GM08714 (cell line): ENCODE data around the gene UBR4.
"Not testable (repeated sequence)": the region's sequence is repeated elsewhere in the genome, so short reads cannot be mapped to it uniquely, and the experiment has no call there.

Experiments
- H3K4me3 ChIP-seq: fragments of 200-500 bp; sonication (Bioruptor generic); 2 replicates; pipeline ENCODE4 v1.5.1; 2014; ENCODE audit warnings: mild to moderate bottlenecking, low read length, inconsistent platforms
- ZNF274 ChIP-seq: IDR thresholded peaks from 2 replicates; pipeline ENCODE4 v1.6.1; 2012; ENCODE audit warnings: mild to moderate bottlenecking, low read depth, low read length

UBR4 gene

DNA sequence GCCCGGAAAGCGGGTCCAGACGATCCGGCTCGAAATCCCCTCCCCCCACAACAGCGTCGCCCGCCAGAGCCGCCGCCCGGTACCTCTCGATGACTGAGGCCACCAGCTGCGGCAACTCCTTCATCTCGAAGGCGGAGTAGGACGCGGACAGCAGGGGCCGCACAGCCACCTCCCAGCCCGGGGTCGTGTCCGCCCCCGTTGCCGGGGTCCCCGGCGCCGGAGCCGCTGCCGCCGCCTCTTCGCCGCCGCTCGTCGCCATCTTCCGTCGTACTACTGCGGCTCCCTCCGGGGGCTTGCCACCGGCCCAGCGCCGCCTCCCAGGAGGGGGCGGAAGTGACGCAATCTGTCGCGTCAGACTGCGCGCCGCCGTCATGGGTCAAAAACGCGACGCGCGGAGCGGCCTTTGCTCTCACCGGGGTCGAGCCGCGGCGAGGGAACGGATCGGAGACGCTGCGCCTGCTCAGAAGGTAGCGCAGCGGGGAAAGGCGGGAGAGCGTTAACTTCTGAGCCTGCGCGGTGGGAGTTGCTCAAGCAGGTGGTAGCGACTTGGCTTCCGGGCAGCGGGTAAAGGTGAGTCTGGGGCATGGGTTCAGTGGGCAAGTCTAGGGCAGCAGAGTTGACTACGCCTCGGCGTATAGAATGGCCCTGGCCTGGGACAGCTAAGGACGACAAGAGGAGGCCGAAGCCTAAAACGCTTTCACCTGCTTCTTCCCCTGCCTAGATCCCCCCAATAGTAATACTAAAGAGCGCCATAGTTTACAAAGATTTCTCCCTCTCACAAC lies at the start of gene UBR4:
TSS of gene UBR4 (minus strand) at position 277 of the 782 bp plus-strand sequence. CDS start at position 259, 18 bp downstream.
- peak within 1 kb of the TSS; percentile 81 for H3K4me3 ChIP-seq
- no peak for TF ChIP-seq ZNF274

DNA sequence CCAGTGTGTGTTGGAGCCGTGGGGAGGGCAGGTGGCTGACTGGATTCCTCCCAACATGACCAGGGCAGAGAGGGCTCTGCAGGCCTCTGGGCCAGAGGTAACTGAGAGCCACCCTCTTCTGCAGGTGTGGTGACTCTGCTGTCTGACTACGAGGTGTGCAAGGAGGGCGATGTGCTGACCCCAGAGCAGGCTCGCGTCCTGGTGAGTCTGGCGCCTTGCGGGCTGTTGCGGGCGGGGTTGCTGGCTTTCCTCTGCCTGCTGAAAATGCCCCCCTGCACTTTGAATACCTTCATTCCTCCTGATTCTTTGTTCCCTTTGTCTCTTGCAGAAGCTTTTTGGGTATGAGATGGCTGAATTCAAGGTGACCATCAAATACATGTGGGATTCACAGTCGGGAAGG lies 48.3 kb upstream of the UBR4 start:
- no peak for TF ChIP-seq ZNF274
- no peak overlapping the region for H3K4me3 ChIP-seq

GRCh38 chr1:19257178-19257914 lies 47.3 kb upstream of the UBR4 start:
- H3K4me3 ChIP-seq: no peak overlapping the region
- TF ChIP-seq ZNF274: no peak

DNA sequence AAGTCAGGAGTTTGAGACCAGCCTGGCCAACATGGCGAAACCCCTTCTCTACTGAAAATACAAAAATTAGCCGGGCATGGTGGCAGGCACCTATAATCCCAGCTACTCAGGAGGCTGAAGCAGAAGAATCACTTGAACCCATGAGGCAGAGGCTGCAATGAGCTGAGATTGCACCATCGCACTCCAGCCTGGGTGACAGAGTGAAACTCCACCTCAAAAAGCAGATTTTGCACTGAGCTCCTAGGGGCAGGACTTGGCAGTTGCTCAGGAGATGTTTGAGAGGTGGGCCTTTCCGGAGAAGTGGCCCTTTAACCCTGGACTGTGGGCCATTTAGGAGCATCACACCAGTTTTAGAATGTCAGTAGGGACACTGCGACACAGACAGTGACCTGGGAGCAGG lies 46.2 kb upstream of the UBR4 start:
- H3K4me3 ChIP-seq: not testable (repeated sequence)

GRCh38 chr1:19255288-19255687 lies 45.2 kb upstream of the UBR4 start:
- no peak overlapping the region for H3K4me3 ChIP-seq
- no peak for TF ChIP-seq ZNF274

DNA sequence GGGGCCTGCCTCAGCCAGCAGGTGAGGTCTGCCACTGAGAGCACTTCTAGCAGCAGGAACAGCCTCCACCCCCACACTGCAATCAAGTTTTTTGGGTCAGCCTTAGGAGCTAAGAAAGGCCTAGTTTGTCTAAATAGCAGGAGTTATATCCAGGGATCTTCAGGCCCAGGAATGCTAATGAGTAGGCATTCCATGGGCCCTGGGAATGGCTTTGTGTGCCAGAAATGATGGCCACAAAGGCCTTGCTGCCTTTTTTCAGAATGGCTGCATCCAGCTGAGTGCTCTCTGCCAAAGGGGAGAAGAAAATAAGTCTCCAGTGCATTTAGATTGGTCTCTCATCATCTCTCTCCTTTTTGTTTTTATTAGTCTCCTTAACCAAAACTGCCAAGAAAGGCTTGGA lies 44.4 kb upstream of the UBR4 start:
- TF ChIP-seq ZNF274: no peak

DNA sequence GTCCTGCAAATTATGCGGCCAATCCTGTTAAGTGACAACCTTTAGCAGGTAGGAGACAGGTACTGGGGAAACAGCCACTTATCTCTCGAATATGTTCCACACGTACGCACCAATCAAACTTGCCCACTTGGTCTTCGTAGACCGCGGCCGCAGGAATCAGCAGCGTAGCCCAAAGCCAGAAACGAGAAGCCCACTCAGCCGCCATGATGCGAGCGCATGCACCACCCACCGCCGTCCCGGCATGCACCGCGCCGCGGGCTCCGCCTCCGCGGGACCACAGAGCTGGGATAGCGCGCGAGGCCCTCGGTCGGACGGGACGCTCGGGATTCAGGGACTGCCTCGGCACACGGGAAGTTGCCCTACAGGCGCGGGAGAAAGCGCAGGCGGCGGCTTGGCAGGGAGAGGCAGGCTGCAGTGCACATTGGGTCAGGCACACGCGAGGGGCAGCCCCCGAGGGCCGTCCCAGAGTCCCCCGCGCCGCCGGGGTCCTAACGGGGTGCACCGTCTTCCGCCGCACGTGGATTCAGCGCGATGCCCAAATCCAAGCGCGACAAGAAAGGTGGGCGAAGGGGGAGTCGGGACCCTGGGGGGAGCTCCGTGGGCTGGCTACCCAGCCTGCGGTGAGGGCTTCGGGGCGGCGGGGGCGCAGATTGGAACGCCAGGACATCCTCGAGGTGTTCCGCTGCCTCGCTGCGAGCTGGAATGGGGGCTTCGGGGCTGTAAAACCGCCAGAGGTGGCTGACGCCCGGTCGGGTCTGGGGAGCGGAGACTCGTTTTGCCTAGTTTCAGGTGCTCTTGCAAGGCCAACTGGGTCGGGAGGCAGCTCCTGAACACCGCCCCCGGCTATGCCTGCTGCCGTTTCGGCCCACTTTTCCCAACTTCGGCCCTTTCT lies 41.5 kb upstream of the UBR4 start, which contains the start of the genes EMC1 and MRTO4:
TSS of gene EMC1 (minus strand) at position 220 of the 892 bp plus-strand sequence. CDS start at position 205, 15 bp downstream.
TSS of gene MRTO4 (plus strand) at position 501 of the 892 bp plus-strand sequence. CDS start at position 532, 31 bp downstream.
- peak within 1 kb of the TSS; percentile 100 for H3K4me3 ChIP-seq
- no peak for TF ChIP-seq ZNF274

More for the DNA sequence above, 44.4 kb upstream of the UBR4 start:
- no peak overlapping the region for H3K4me3 ChIP-seq

DNA sequence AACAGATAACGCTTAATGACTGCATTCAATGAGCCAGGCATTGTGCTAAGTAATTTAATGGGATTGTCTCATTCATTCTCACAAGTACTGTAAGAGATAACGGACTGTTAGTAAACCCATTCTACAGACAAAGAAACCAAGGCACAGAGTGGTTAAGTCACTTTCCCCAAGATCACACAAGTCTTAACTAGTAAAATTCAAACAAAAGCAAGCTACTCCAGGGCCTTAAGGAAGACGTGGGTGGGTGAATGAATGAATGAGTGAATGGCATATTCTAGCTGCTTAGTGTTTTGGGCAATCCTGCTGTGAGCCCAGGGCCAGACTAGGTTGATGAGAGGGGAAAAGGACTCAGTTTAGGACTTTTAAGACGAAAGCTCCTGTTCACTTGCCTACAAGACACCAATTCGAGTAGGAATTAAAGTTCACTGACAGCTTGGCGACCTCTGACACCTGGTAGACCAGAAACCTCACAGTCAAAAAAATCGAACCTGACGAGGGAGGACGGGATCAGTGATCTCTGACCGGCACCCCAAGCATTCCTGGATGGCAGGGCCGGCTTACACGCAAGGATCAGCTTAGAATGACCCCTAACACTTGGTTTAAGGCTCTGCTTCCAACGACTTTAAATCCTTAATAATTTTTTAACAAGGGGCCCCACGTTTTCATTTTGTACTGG lies 40.7 kb upstream of the UBR4 start:
- H3K4me3 ChIP-seq: peak overlapping the region; percentile 100
- no peak for TF ChIP-seq ZNF274

DNA sequence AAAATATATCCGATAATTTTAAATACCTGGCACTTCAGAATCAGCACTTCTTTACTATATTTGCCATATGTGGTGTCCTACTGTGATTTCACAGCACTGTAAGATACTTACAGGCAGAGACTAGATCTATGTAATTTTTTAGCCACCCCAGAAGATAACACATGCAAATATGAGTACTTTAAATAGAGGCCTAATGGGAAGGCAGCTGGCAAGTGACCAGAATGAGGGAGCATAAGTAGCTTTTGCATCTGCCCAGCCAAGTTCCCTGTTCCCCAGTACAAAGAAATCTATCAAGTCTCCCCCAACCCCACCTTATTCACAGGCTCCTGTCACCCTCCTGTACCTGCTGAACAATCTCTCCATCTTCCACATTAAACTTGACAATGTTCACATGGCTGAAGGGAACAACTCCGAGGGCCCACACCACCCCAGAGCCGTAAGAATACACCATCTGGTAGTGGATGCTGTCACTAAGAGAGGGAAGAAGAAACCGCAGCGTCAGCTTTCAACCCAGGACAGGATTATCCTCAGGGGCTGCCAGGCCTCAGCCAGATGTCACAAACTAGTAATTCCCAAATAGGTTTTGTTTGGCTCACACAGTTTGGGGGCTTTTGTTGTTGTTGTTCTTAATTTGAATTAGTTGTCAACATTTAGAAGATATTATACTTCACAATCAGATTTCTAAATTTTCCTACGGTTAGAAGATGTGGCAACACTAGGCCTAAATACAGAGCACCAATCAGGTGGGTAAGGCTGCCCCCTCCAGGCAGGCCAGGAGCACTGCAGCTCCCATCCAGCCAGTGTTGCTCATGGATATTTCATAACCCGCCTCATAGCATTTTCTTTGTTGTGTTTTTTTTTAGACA lies 30.8 kb upstream of the UBR4 start:
- no peak overlapping the region for H3K4me3 ChIP-seq
- no peak for TF ChIP-seq ZNF274

GRCh38 chr1:19239876-19240275 lies 29.8 kb upstream of the UBR4 start:
- no peak overlapping the region for H3K4me3 ChIP-seq
- no peak for TF ChIP-seq ZNF274

DNA sequence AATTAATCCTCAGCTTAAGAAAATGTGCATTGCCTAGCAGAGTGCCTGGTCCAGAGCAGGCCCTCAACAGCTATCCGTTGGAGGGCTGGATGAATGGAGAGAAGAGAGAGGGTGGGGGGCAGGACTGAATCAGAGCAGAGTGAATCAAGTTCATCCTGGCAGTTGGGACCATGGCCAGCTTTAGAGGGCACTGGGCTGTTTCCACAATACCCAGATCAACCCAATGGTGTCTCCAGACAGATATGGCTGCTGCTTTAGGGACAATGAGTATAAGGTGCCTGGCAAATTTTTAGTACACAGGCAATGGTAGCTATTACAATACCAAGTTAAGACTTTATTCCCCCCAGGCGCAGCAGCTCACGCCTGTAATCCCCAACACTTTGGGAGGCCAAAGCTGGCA lies 24.2 kb upstream of the UBR4 start:
- no peak for TF ChIP-seq ZNF274
- H3K4me3 ChIP-seq: no peak overlapping the region

DNA sequence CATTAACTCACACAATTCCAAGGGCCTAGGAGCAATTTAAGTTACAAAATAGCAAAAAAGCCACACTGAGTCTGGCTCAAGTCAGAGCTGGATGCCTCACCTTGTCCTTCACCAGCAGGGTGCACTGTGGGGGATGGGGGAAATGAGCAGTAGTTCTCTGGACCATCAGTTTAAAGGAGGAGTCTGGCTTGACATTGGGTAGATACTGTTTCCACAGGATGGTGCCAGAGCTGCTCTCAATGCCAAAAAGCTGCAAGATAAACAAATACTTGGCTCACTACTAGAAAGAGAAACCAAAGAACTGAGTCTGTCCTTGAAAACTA lies 22.4 kb upstream of the UBR4 start:
- no peak overlapping the region for H3K4me3 ChIP-seq
- TF ChIP-seq ZNF274: no peak

DNA sequence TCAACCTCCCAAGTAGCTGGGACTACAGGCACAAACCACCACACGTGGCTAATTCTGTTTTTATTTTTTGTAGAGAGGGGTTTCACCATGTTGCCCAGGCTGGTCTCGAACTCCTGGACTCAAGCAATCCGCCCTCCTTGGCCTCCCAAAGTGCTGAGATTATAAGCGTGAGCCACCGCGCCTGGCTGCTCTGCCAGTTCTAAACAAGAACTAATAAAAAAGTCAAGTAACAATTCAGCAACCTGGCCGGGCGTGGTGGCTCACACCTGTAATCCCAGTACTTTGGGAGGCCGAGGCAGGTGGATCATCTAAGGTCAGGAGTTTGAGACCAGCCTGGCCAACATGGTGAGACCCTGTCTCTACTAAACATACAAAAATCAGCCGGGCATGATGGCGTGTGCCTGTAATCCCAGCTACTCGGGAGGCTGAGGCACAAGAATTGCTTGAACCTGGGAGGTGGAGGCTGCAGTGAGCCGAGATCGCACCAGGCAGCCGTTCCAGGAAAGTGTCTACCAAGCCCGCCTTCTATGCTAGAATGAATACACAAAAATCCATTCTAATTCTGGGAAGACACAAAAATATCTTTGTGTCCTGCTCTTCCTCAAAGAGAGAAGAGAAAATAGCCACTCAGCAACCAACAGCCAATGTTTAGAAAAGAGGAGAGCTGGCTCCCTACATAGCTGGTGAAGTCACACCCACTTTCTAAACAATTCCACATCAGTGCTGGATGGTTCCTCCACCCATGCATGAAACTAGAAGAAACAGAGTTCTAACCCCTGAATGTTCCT lies 21.9 kb upstream of the UBR4 start:
- not testable (repeated sequence) for H3K4me3 ChIP-seq
